Measurements from ENCODE around the gene PAX5.

The PAX5 gene

GRCh38 chr9:36837431-36838405 is 196.3 kb downstream of the PAX5 start:
- Histone ChIP-seq H3K9me3 (no peaks in the 10 kb centered on the region), H3K27ac (no peak overlapping the region), H3K4me2 (peak overlapping the region; percentile 2; the same call in 1 of the 2 replicates), H3K4me3 (no peak overlapping the region), H3K27me3 (no peaks in the 10 kb centered on the region), H3K36me3 (peaks cover 65% of the 10 kb centered on the region), H3K9ac (no peak overlapping the region), H4K20me1 (peaks cover 99% of the 10 kb centered on the region), H3K4me1 (peaks cover 93% of the 10 kb centered on the region)
- no peak for TF ChIP-seq Cebpa-rat (IDR thresholded peaks at IDR 0.05)

- no peak overlapping the region for H3K9ac ChIP-seq
- peaks cover 99% of the 10 kb centered on the region for H4K20me1 ChIP-seq
- no peak for TF ChIP-seq Cebpa-rat (IDR thresholded peaks at IDR 0.05)
- no peaks in the 10 kb centered on the region for H3K27me3 ChIP-seq
- peaks cover 53% of the 10 kb centered on the region for H3K36me3 ChIP-seq
- H3K9me3 ChIP-seq = no peaks in the 10 kb centered on the region
- no peak overlapping the region for H3K4me3 ChIP-seq
- H3K27ac ChIP-seq = no peak overlapping the region; the same call in 1 of the 2 replicates
- peaks cover 93% of the 10 kb centered on the region for H3K4me1 ChIP-seq
- peak overlapping the region; percentile 66 for H3K4me2 ChIP-seq
Observed at GRCh38 chr9:36836486-36836885, 197.6 kb downstream of the PAX5 start.

GRCh38 chr9:36835271-36835996 is 198.6 kb downstream of the PAX5 start:
- peak overlapping the region; percentile 56 for H3K27ac ChIP-seq
- peak; percentile 74 for TF ChIP-seq Cebpa-rat (IDR thresholded peaks at IDR 0.05)

GRCh38 chr9:36834736-36835135 is 199.3 kb downstream of the PAX5 start:
- Histone ChIP-seq H3K4me3 (no peak overlapping the region), H3K27ac (0 out of 2 replicates have a peak overlapping the region, but pooled peaks have one; percentile 24), H3K36me3 (peaks cover 35% of the 10 kb centered on the region), H3K9ac (no peak overlapping the region), H3K9me3 (no peaks in the 10 kb centered on the region), H3K4me2 (peak overlapping the region; percentile 66), H3K4me1 (peaks cover 78% of the 10 kb centered on the region), H4K20me1 (peaks cover 84% of the 10 kb centered on the region), H3K27me3 (no peaks in the 10 kb centered on the region)
- no peak for TF ChIP-seq Cebpa-rat (IDR thresholded peaks at IDR 0.05)

More at GRCh38 chr9:36835271-36835996, 198.6 kb downstream of the PAX5 start:
- H4K20me1 ChIP-seq = peaks cover 91% of the 10 kb centered on the region
- H3K4me2 ChIP-seq = peak overlapping the region; percentile 66
- peaks cover 42% of the 10 kb centered on the region for H3K36me3 ChIP-seq
- H3K9ac ChIP-seq = no peak overlapping the region
- H3K27me3 ChIP-seq = no peaks in the 10 kb centered on the region
- no peak overlapping the region for H3K4me3 ChIP-seq
- H3K9me3 ChIP-seq = no peaks in the 10 kb centered on the region
- peaks cover 85% of the 10 kb centered on the region for H3K4me1 ChIP-seq

- H3K9me3 ChIP-seq = no peaks in the 10 kb centered on the region
- no peak for TF ChIP-seq Cebpa-rat (IDR thresholded peaks at IDR 0.05)
- no peaks in the 10 kb centered on the region for H3K27me3 ChIP-seq
- H4K20me1 ChIP-seq = peaks cover 76% of the 10 kb centered on the region
- H3K4me1 ChIP-seq = peaks cover 72% of the 10 kb centered on the region
- peak overlapping the region; percentile 66; the same call in 1 of the 2 replicates for H3K4me2 ChIP-seq
- peak overlapping the region; percentile 29; the same call in 1 of the 2 replicates for H3K27ac ChIP-seq
- H3K9ac ChIP-seq = no peak overlapping the region
- peaks cover 28% of the 10 kb centered on the region for H3K36me3 ChIP-seq
- H3K4me3 ChIP-seq = no peak overlapping the region
Observed at GRCh38 chr9:36833954-36834353, 200.1 kb downstream of the PAX5 start.

GRCh38 chr9:36832164-36832795 is 201.8 kb downstream of the PAX5 start:
- no peak overlapping the region for H3K4me3 ChIP-seq
- H3K27ac ChIP-seq = no peak overlapping the region
- H3K4me2 ChIP-seq = no peak overlapping the region
- no peaks in the 10 kb centered on the region for H3K27me3 ChIP-seq
- peaks cover 59% of the 10 kb centered on the region for H4K20me1 ChIP-seq
- no peaks in the 10 kb centered on the region for H3K9me3 ChIP-seq
- no peak overlapping the region for H3K9ac ChIP-seq
- H3K4me1 ChIP-seq = peaks cover 64% of the 10 kb centered on the region
- TF ChIP-seq Cebpa-rat (IDR thresholded peaks at IDR 0.05) = no peak
- H3K36me3 ChIP-seq = peaks cover 11% of the 10 kb centered on the region

- Histone ChIP-seq H3K4me3 (no peak overlapping the region), H3K9me3 (no peaks in the 10 kb centered on the region), H4K20me1 (peaks cover 52% of the 10 kb centered on the region), H3K9ac (no peak overlapping the region), H3K27ac (no peak overlapping the region), H3K4me1 (peaks cover 57% of the 10 kb centered on the region), H3K36me3 (peaks cover 4% of the 10 kb centered on the region; the same call in 1 of the 2 replicates), H3K4me2 (peak overlapping the region; percentile 15; the same call in 1 of the 2 replicates), H3K27me3 (no peaks in the 10 kb centered on the region)
- TF ChIP-seq Cebpa-rat (IDR thresholded peaks at IDR 0.05) = no peak
Observed at GRCh38 chr9:36831381-36832161, 202.5 kb downstream of the PAX5 start.

GRCh38 chr9:36828611-36829013 is 205.5 kb downstream of the PAX5 start:
- Histone ChIP-seq H3K4me2 (peak overlapping the region; percentile 58), H3K36me3 (no peaks in the 10 kb centered on the region), H3K4me3 (no peak overlapping the region), H4K20me1 (peaks cover 23% of the 10 kb centered on the region), H3K27me3 (no peaks in the 10 kb centered on the region), H3K4me1 (peaks cover 27% of the 10 kb centered on the region), H3K9me3 (no peaks in the 10 kb centered on the region), H3K27ac (no peak overlapping the region), H3K9ac (no peak overlapping the region)
- no peak for TF ChIP-seq Cebpa-rat (IDR thresholded peaks at IDR 0.05)

GRCh38 chr9:36827593-36827992 is 206.5 kb downstream of the PAX5 start:
- H3K27me3 ChIP-seq = no peaks in the 10 kb centered on the region
- H3K27ac ChIP-seq = no peak overlapping the region
- H3K4me3 ChIP-seq = no peak overlapping the region
- no peaks in the 10 kb centered on the region for H3K9me3 ChIP-seq
- no peak for TF ChIP-seq Cebpa-rat (IDR thresholded peaks at IDR 0.05)
- no peak overlapping the region for H3K9ac ChIP-seq
- H3K36me3 ChIP-seq = no peaks in the 10 kb centered on the region
- H3K4me2 ChIP-seq = no peak overlapping the region
- peaks cover 13% of the 10 kb centered on the region; the same call in 1 of the 2 replicates for H4K20me1 ChIP-seq
- peaks cover 24% of the 10 kb centered on the region for H3K4me1 ChIP-seq
